GM12874 (cell line): ENCODE results near the gene DCAF8L2.

Experiments
- CTCF ChIP-seq: IDR thresholded peaks from 2 replicates; pipeline ENCODE4 v1.5.1; 2011; ENCODE audit warnings: low read depth, mild to moderate bottlenecking, control low read depth, low read length, moderate library complexity; ENCODE audit not compliant: insufficient read depth

The DCAF8L2 gene

GRCh38 chrX:27775984-27776383 lies 185.8 kb downstream of the DCAF8L2 start:
- no peak for TF ChIP-seq CTCF

- no peak for TF ChIP-seq CTCF
Observed at GRCh38 chrX:27796640-27797257, 206.6 kb downstream of the DCAF8L2 start.

- no peak for TF ChIP-seq CTCF
Observed at GRCh38 chrX:27797575-27797974, 207.4 kb downstream of the DCAF8L2 start.
